WTC11 (cell line): Measurements from ENCODE around the gene NOP16. TPM values are rescaled to one million over a fixed set of nuclear protein-coding genes. Genes with fewer than 3 reads are reported as not detected.

Source experiments
- ATAC-seq: fragments of 200-7000 bp; cut with Tn5 transposase; 2 replicates; pipeline ENCODE4 v1.10.0; 2021; ENCODE audit warnings: mild to moderate bottlenecking, moderate library complexity
- CTCF ChIA-PET: fragments of 300-600 bp; sonication (Branson Sonifier 250); formaldehyde crosslinking; loops from one replicate; lab custom pipeline; 2021; ENCODE audit warnings: antibody characterized with exemption; lab: Charles Lee
- POLR2A ChIA-PET: fragments of 350-600 bp; sonication (Branson Sonifier 250); formaldehyde crosslinking; loops from one replicate; lab custom pipeline; 2021; ENCODE audit warnings: antibody characterized with exemption; lab: Charles Lee
- DNase-seq: peaks from one replicate; pipeline ENCODE4 v3.0.0; 2021; ENCODE audit warnings: low spot score
- H3K27ac Mint-ChIP-seq: 2 replicates; pipeline ENCODE4 v1.8.0; 2021; ENCODE audit warnings: mixed read lengths
- H3K27me3 Mint-ChIP-seq: 2 replicates; pipeline ENCODE4 v1.8.0; 2021; ENCODE audit warnings: low read depth, mild to moderate bottlenecking, moderate library complexity, mixed read lengths
- H3K36me3 Mint-ChIP-seq: 2 replicates; pipeline ENCODE4 v1.8.0; 2021; ENCODE audit warnings: mixed read lengths
- H3K4me1 Mint-ChIP-seq: 2 replicates; pipeline ENCODE4 v1.8.0; 2022; ENCODE audit warnings: mixed read lengths
- H3K4me3 Mint-ChIP-seq: 2 replicates; pipeline ENCODE4 v1.8.0; 2021; ENCODE audit warnings: mild to moderate bottlenecking, moderate library complexity, mixed read lengths
- H3K9me3 Mint-ChIP-seq: 2 replicates; pipeline ENCODE4 v1.8.0; 2021; ENCODE audit warnings: mixed read lengths
- IRF1 ChIP-seq: sonication (generic); formaldehyde crosslinking; IDR thresholded peaks from 2 replicates; pipeline ENCODE4 v1.8.0; 2023; ENCODE audit warnings: missing genetic modification reagents
- MYBL2 ChIP-seq: sonication (generic); formaldehyde crosslinking; IDR thresholded peaks from 2 replicates; pipeline ENCODE4 v1.8.1; 2023; ENCODE audit warnings: mild to moderate bottlenecking, moderate library complexity, missing genetic modification reagents
- TCF7 ChIP-seq: sonication (generic); formaldehyde crosslinking; IDR thresholded peaks from 2 replicates; pipeline ENCODE4 v1.8.0; 2022; ENCODE audit warnings: mild to moderate bottlenecking, low read depth, missing genetic modification reagents, moderate library complexity
- ZBTB43 ChIP-seq: sonication (generic); formaldehyde crosslinking; IDR thresholded peaks from 2 replicates; pipeline ENCODE4 v1.8.1; 2023; ENCODE audit warnings: mild to moderate bottlenecking, missing genetic modification reagents
- ZNF121 ChIP-seq: sonication (generic); formaldehyde crosslinking; IDR thresholded peaks from 2 replicates; pipeline ENCODE4 v1.8.0; 2023; ENCODE audit warnings: missing genetic modification reagents
- ZNF532 ChIP-seq: fragments of 250-450 bp; sonication (Bioruptor Pico); IDR thresholded peaks from 2 replicates; pipeline ENCODE4 v1.9.0; 2021; ENCODE audit warnings: mild to moderate bottlenecking, borderline replicate concordance
- ZSCAN18 ChIP-seq: fragments of 250-450 bp; sonication (Bioruptor Pico); IDR thresholded peaks from 2 replicates; pipeline ENCODE4 v2.1.2; 2022; ENCODE audit warnings: mild to moderate bottlenecking, moderate library complexity
- total RNA-seq: library from RNA; stranded (reverse); gene quantifications from 3 replicates; pipeline ENCODE4 v1.2.3, GENCODE V29; 2021
- TF ChIP-seq, protein P1 (sequence below): sonication (generic); formaldehyde crosslinking; IDR thresholded peaks from 2 replicates; pipeline ENCODE4 v1.8.0; 2023; ENCODE audit warnings: missing genetic modification reagents, mild to moderate bottlenecking, borderline replicate concordance
- TF ChIP-seq, protein P2 (sequence below): sonication (generic); formaldehyde crosslinking; IDR thresholded peaks from 2 replicates; pipeline ENCODE4 v1.8.1; 2023; ENCODE audit warnings: mild to moderate bottlenecking, missing genetic modification reagents, borderline replicate concordance
- TF ChIP-seq, protein P3 (sequence below): sonication (generic); formaldehyde crosslinking; IDR thresholded peaks from 2 replicates; pipeline ENCODE4 v1.8.0; 2022; ENCODE audit warnings: mild to moderate bottlenecking, missing genetic modification reagents
- TF ChIP-seq, protein P4 (sequence below): fragments of 250-450 bp; sonication (Bioruptor Pico); IDR thresholded peaks from 2 replicates; pipeline ENCODE4 v1.9.0; 2021; ENCODE audit warnings: moderate library complexity, mild to moderate bottlenecking, inconsistent platforms, borderline replicate concordance

NOP16 gene
- total RNA-seq, 1 experiment from 2014 or later: 57.7 TPM

GRCh38 chr5:176381979-176382378, 6.4 kb downstream of the NOP16 start (continued):
- no peak for TF ChIP-seq ZBTB43 (CRISPR knock-in tag)
- TF ChIP-seq, protein P1, sequence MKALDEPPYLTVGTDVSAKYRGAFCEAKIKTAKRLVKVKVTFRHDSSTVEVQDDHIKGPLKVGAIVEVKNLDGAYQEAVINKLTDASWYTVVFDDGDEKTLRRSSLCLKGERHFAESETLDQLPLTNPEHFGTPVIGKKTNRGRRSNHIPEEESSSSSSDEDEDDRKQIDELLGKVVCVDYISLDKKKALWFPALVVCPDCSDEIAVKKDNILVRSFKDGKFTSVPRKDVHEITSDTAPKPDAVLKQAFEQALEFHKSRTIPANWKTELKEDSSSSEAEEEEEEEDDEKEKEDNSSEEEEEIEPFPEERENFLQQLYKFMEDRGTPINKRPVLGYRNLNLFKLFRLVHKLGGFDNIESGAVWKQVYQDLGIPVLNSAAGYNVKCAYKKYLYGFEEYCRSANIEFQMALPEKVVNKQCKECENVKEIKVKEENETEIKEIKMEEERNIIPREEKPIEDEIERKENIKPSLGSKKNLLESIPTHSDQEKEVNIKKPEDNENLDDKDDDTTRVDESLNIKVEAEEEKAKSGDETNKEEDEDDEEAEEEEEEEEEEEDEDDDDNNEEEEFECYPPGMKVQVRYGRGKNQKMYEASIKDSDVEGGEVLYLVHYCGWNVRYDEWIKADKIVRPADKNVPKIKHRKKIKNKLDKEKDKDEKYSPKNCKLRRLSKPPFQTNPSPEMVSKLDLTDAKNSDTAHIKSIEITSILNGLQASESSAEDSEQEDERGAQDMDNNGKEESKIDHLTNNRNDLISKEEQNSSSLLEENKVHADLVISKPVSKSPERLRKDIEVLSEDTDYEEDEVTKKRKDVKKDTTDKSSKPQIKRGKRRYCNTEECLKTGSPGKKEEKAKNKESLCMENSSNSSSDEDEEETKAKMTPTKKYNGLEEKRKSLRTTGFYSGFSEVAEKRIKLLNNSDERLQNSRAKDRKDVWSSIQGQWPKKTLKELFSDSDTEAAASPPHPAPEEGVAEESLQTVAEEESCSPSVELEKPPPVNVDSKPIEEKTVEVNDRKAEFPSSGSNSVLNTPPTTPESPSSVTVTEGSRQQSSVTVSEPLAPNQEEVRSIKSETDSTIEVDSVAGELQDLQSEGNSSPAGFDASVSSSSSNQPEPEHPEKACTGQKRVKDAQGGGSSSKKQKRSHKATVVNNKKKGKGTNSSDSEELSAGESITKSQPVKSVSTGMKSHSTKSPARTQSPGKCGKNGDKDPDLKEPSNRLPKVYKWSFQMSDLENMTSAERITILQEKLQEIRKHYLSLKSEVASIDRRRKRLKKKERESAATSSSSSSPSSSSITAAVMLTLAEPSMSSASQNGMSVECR (CRISPR knock-in tag): no peak

DNA sequence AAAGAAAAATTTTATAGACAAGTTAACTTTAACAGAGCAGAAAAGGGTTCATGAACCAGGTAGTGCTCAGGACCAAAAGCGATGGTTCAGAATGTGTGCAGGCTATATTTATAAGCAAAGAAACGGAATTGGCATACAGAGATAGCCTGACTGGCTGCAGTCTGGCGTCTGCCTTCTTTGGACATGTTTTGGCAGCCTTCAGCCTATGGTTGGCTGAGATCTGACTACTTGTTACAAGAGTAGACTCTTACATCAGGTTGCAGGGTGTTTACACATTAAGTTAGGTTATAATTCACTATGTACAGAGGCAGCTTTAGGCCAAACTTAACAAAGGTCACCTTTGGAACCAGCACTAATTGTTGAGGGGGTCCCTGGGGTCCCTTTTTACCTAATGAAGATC, 7.0 kb downstream of the NOP16 start:
- H3K9me3 Mint-ChIP-seq: no peaks in the 10 kb centered on the region
- H3K27me3 Mint-ChIP-seq: no peaks in the 10 kb centered on the region
- CTCF ChIA-PET: no interaction called here

More for the DNA sequence above, 7.0 kb downstream of the NOP16 start:
- DNase-seq (no peak), ATAC-seq (no peak)
- peaks cover 3% of the 10 kb centered on the region; the same call in 1 of the 2 replicates for H3K4me1 Mint-ChIP-seq
- TF ChIP-seq IRF1 (CRISPR knock-in tag) (no peak), ZNF121 (CRISPR knock-in tag) (no peak), ZSCAN18 (no peak), TCF7 (CRISPR knock-in tag) (no peak), ZNF532 (CRISPR knock-in tag) (no peak), MYBL2 (CRISPR knock-in tag) (no peak)
- TF ChIP-seq, protein P2, sequence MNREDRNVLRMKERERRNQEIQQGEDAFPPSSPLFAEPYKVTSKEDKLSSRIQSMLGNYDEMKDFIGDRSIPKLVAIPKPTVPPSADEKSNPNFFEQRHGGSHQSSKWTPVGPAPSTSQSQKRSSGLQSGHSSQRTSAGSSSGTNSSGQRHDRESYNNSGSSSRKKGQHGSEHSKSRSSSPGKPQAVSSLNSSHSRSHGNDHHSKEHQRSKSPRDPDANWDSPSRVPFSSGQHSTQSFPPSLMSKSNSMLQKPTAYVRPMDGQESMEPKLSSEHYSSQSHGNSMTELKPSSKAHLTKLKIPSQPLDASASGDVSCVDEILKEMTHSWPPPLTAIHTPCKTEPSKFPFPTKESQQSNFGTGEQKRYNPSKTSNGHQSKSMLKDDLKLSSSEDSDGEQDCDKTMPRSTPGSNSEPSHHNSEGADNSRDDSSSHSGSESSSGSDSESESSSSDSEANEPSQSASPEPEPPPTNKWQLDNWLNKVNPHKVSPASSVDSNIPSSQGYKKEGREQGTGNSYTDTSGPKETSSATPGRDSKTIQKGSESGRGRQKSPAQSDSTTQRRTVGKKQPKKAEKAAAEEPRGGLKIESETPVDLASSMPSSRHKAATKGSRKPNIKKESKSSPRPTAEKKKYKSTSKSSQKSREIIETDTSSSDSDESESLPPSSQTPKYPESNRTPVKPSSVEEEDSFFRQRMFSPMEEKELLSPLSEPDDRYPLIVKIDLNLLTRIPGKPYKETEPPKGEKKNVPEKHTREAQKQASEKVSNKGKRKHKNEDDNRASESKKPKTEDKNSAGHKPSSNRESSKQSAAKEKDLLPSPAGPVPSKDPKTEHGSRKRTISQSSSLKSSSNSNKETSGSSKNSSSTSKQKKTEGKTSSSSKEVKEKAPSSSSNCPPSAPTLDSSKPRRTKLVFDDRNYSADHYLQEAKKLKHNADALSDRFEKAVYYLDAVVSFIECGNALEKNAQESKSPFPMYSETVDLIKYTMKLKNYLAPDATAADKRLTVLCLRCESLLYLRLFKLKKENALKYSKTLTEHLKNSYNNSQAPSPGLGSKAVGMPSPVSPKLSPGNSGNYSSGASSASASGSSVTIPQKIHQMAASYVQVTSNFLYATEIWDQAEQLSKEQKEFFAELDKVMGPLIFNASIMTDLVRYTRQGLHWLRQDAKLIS: no peak
- TF ChIP-seq, protein P3, sequence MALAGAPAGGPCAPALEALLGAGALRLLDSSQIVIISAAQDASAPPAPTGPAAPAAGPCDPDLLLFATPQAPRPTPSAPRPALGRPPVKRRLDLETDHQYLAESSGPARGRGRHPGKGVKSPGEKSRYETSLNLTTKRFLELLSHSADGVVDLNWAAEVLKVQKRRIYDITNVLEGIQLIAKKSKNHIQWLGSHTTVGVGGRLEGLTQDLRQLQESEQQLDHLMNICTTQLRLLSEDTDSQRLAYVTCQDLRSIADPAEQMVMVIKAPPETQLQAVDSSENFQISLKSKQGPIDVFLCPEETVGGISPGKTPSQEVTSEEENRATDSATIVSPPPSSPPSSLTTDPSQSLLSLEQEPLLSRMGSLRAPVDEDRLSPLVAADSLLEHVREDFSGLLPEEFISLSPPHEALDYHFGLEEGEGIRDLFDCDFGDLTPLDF (CRISPR knock-in tag): no peak
- TF ChIP-seq, protein P4, sequence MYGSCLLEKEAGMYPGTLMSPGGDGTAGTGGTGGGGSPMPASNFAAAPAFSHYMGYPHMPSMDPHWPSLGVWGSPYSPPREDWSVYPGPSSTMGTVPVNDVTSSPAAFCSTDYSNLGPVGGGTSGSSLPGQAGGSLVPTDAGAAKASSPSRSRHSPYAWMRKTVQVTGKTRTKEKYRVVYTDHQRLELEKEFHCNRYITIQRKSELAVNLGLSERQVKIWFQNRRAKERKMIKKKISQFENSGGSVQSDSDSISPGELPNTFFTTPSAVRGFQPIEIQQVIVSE: no peak
- H3K4me3 Mint-ChIP-seq: no peak overlapping the region
- POLR2A ChIA-PET: no interaction called here
- H3K36me3 Mint-ChIP-seq: peaks cover 53% of the 10 kb centered on the region
- no peak overlapping the region for H3K27ac Mint-ChIP-seq
